Endothelial cell of umbilical vein (primary cell): ENCODE results near the gene GRIK3. TPM values are rescaled to one million over a fixed set of nuclear protein-coding genes. Genes with fewer than 3 reads are reported as not detected.

ENCODE experiments used
- BruUV-seq: library from RNA; stranded (reverse); fragments of 400-500 nt; replicated peaks from 2 replicates; lab custom pipeline; 2021; lab: Mats Ljungman, UMichigan
- CTCF ChIA-PET: fragments of 300-600, 350-600 bp; sonication (Branson Sonifier 250); formaldehyde crosslinking; loops from one replicate; lab custom pipeline; 2021; ENCODE audit warnings: antibody characterized with exemption, inconsistent platforms; lab: Charles Lee
- POLR2A ChIA-PET: fragments of 300-600, 350-600 bp; sonication (Branson Sonifier 250); formaldehyde crosslinking; loops from one replicate; lab custom pipeline; 2021; ENCODE audit warnings: antibody characterized with exemption, inconsistent platforms; lab: Charles Lee
- DNase-seq: peaks from one replicate; pipeline ENCODE4 v3.0.0-alpha.2; 2011; ENCODE audit warnings: low read depth, low spot score
- FAIRE-seq: peaks from 2 replicates; lab custom pipeline; 2011; peaks lifted over from hg19 to GRCh38; lab: Jason Lieb, UNC
- H2AFZ ChIP-seq: 2 replicates; pipeline ENCODE4 v1.6.0; 2012; ENCODE audit warnings: low read depth, low read length, control low read depth, inconsistent platforms
- H3K27ac ChIP-seq: 2 replicates; pipeline ENCODE4 v1.5.1; 2011; ENCODE audit warnings: low read depth, mild to moderate bottlenecking, control low read depth, low read length, moderate library complexity; ENCODE audit not compliant: insufficient read depth
- H3K27me3 ChIP-seq, 2 experiments: 2 replicates each; pipeline versions ENCODE4 v1.6.0 to v1.6.1; 2011; ENCODE audit warnings: low read length in 2 of 2, mixed read lengths in 1 of 2; ENCODE audit not compliant: control insufficient read depth in 2 of 2, insufficient read depth in 2 of 2
- H3K36me3 ChIP-seq, 2 experiments: 2 replicates in 1 of 2; 3 replicates in 1 of 2; pipeline ENCODE4 v1.5.1; 2011; ENCODE audit warnings: low read length in 2 of 2, mild to moderate bottlenecking in 1 of 2, moderate library complexity in 1 of 2; ENCODE audit not compliant: control insufficient read depth in 2 of 2, insufficient read depth in 2 of 2; ENCODE audit errors: extremely low read depth in 1 of 2
- H3K4me1 ChIP-seq: 3 replicates; pipeline ENCODE4 v1.5.1; 2011; ENCODE audit warnings: mild to moderate bottlenecking, low read length; ENCODE audit not compliant: control insufficient read depth, insufficient read depth; ENCODE audit errors: extremely low read depth
- H3K4me2 ChIP-seq: 2 replicates; pipeline ENCODE4 v1.6.1; 2011; ENCODE audit warnings: low read length, control low read depth, mixed read lengths; ENCODE audit not compliant: insufficient read depth
- H3K4me3 ChIP-seq, 3 experiments: fragments of 200-600 bp in 1 of 3; sonication (generic), shearing (Covaris generic) in 1 of 3; replicated peaks in 1 of 3; 2 replicates each; pipeline ENCODE4 v1.5.1; 2011 to 2016; ENCODE audit warnings: control low read depth in 3 of 3, low read length in 3 of 3, mild to moderate bottlenecking in 2 of 3, inconsistent platforms in 1 of 3, low read depth in 1 of 3, moderate library complexity in 1 of 3; ENCODE audit not compliant: insufficient read depth in 1 of 3
- H3K79me2 ChIP-seq: 2 replicates; pipeline ENCODE4 v1.6.0; 2012; ENCODE audit warnings: low read length, inconsistent platforms; ENCODE audit not compliant: control insufficient read depth, insufficient read depth
- H3K9ac ChIP-seq: replicated peaks from 2 replicates; pipeline ENCODE3; 2011; ENCODE audit warnings: low read length, control low read depth; ENCODE audit not compliant: insufficient read depth; ENCODE audit errors: extremely low read depth
- H3K9me1 ChIP-seq: replicated peaks from 3 replicates; pipeline ENCODE4 v1.6.0; 2011; ENCODE audit warnings: mild to moderate bottlenecking, low read length; ENCODE audit not compliant: control insufficient read depth, insufficient read depth; ENCODE audit errors: extremely low read depth
- H3K9me3 ChIP-seq: replicated peaks from 2 replicates; pipeline ENCODE4 v1.5.1; 2012; ENCODE audit warnings: low read length, inconsistent platforms; ENCODE audit not compliant: control insufficient read depth, insufficient read depth
- H4K20me1 ChIP-seq: replicated peaks from 2 replicates; pipeline ENCODE3; 2011; ENCODE audit warnings: mild to moderate bottlenecking, low read length; ENCODE audit not compliant: control insufficient read depth, insufficient read depth; ENCODE audit errors: extremely low read depth
- CTCF ChIP-seq, 2 donors: IDR thresholded peaks; 1 replicate in 1 of 2; 2 replicates in 1 of 2; pipeline ENCODE4 v1.5.1; 2011; ENCODE audit warnings: low read length in 2 of 2, mild to moderate bottlenecking in 2 of 2, moderate library complexity in 2 of 2, control low read depth in 1 of 2, inconsistent platforms in 1 of 2, low read depth in 1 of 2; ENCODE audit not compliant: insufficient read depth in 1 of 2; ENCODE audit errors: extremely low read depth in 1 of 2
- EZH2 ChIP-seq: IDR thresholded peaks from 2 replicates; pipeline ENCODE4 v1.6.1; 2012; ENCODE audit warnings: borderline replicate concordance, low read depth, mild to moderate bottlenecking, moderate library complexity, low read length, inconsistent platforms; ENCODE audit not compliant: severe bottlenecking
- FOS ChIP-seq: IDR thresholded peaks from 2 replicates; pipeline ENCODE4 v1.6.1; 2011; ENCODE audit warnings: mild to moderate bottlenecking, low read length, moderate library complexity, borderline replicate concordance; ENCODE audit not compliant: insufficient read depth
- GATA2 ChIP-seq: IDR thresholded peaks from 2 replicates; pipeline ENCODE4 v1.7.0; 2011; ENCODE audit warnings: low read depth, mild to moderate bottlenecking, moderate library complexity, mixed read lengths, low read length; ENCODE audit not compliant: insufficient read length, insufficient read depth
- JUN ChIP-seq: IDR thresholded peaks from 2 replicates; pipeline ENCODE4 v1.6.1; 2011; ENCODE audit warnings: borderline replicate concordance, low read depth; ENCODE audit not compliant: insufficient read length, insufficient read depth
- MAX ChIP-seq: IDR thresholded peaks from 2 replicates; pipeline ENCODE4 v1.6.1; 2011; ENCODE audit not compliant: insufficient read depth, insufficient read length
- MYC ChIP-seq: IDR thresholded peaks from one replicate; pipeline ENCODE4 v1.6.1; 2011; ENCODE audit warnings: mild to moderate bottlenecking, low read depth, low read length
- POLR2A ChIP-seq: IDR thresholded peaks from 2 replicates; pipeline ENCODE4 v1.6.1; 2012; ENCODE audit warnings: low read depth, mild to moderate bottlenecking, control low read depth, low read length
- POLR2AphosphoS5 ChIP-seq: IDR thresholded peaks from 2 replicates; pipeline ENCODE4 v1.6.1; 2012; ENCODE audit warnings: low read depth, mild to moderate bottlenecking, control low read depth, low read length, moderate library complexity; ENCODE audit not compliant: insufficient read depth
- dilution Hi-C: fragments of 300-500 bp; cut with MboI; formaldehyde crosslinking; loops from one replicate; pipeline ENCODE4 v1.15.0; 2019; ENCODE audit warnings: low sequenced_read_pairs; ENCODE audit not compliant: extremely low pct_ligation_motif_present
- intact Hi-C: fragments of 100-400 bp; cut with micrococcal nuclease; formaldehyde crosslinking; loops from one replicate; pipeline ENCODE4 v1.10.0; 2022
- polyA plus RNA-seq, 4 experiments: library from polyadenylated mRNA; depleted of rRNA in 3 of 4; stranded (reverse) in 3 of 4; unstranded in 1 of 4; fragments of >200 nt; gene quantifications; 2 replicates each; pipeline versions ENCODE4 v1.2.1 to v1.2.3, GENCODE V29; 2011 to 2012; ENCODE audit warnings: missing spikeins in 1 of 4
- total RNA-seq: library from RNA; stranded (reverse); gene quantifications from 2 replicates; pipeline ENCODE4 v1.2.3, GENCODE V29; 2021

GRIK3 gene
- total and polyA plus RNA-seq, 2 donors (not counting 3 experiments of a cell fraction or from before 2014, with no cell fraction given): not detected

GRCh38 chr1:37068897-37069296 is 34.6 kb upstream of the GRIK3 start:
- H3K9ac ChIP-seq: no peak overlapping the region
- CTCF ChIA-PET: no interaction called here
- H3K4me2 ChIP-seq: no peak overlapping the region
- no TSS peak for BruUV-seq
- no peaks in the 10 kb centered on the region for H3K79me2 ChIP-seq
- no peaks in the 10 kb centered on the region for H3K9me1 ChIP-seq
- H3K27me3 ChIP-seq: no peaks in the 10 kb centered on the region
- no peak overlapping the region for H3K27ac ChIP-seq
- intact Hi-C loops (no loop called here), dilution Hi-C loops (no loop called here)
- H3K36me3 ChIP-seq: no peaks in the 10 kb centered on the region
- no peaks in the 10 kb centered on the region for H3K4me1 ChIP-seq
- no peak overlapping the region for H2AFZ ChIP-seq
- H3K9me3 ChIP-seq: no peaks in the 10 kb centered on the region
- H4K20me1 ChIP-seq: no peaks in the 10 kb centered on the region
- no peak overlapping the region for H3K4me3 ChIP-seq
- TF ChIP-seq MAX (no peak), MYC (no peak), JUN (no peak), POLR2AphosphoS5 (no peak), POLR2A (no peak), GATA2 (no peak), CTCF (IDR thresholded peaks at IDR 0.05; ENCODE audit: extremely low read depth in 1 of 2, insufficient read depth in 1 of 2, low read depth in 1 of 2, low read length in 2 of 2) (no peak), FOS (no peak), EZH2 (no peak)
- FAIRE-seq (no peak), DNase-seq (no peak)
- POLR2A ChIA-PET: no interaction called here
